DMS114 treated with DMSO at 0.1 percent for 48 hours (cell line): ENCODE results near the gene TRIM38.
"Not testable (repeated sequence)": the region's sequence is repeated elsewhere in the genome, so short reads cannot be mapped to it uniquely, and the experiment has no call there.

Experiments used
- DNase-seq: peaks from one replicate; lab custom pipeline; 2025; ENCODE audit not compliant: unreplicated experiment; lab: John Stamatoyannopoulos, UW

TRIM38 gene

GRCh38 chr6:26006086-26006939, 43.7 kb downstream of the TRIM38 start:
- DNase-seq, result no peak

GRCh38 chr6:26006940-26007305, 44.3 kb downstream of the TRIM38 start:
- DNase-seq, result not testable (repeated sequence)

GRCh38 chr6:26008470-26008869, 45.9 kb downstream of the TRIM38 start:
- no peak for DNase-seq

GRCh38 chr6:26009817-26010216, 47.2 kb downstream of the TRIM38 start:
- no peak for DNase-seq

GRCh38 chr6:26012061-26012460, 49.5 kb downstream of the TRIM38 start:
- DNase-seq, result no peak

GRCh38 chr6:26014386-26014785, 51.8 kb downstream of the TRIM38 start:
- DNase-seq, result not testable (repeated sequence)

- DNase-seq, result peak; percentile 77
Measured at GRCh38 chr6:26016245-26016962, 53.8 kb downstream of the TRIM38 start.

- DNase-seq, result no peak
Measured at GRCh38 chr6:26016963-26017631, 54.5 kb downstream of the TRIM38 start.

- DNase-seq, result peak; percentile 74
Measured at GRCh38 chr6:26017632-26017966, 55.0 kb downstream of the TRIM38 start.

GRCh38 chr6:26019261-26019830, 56.7 kb downstream of the TRIM38 start:
- DNase-seq, result no peak

- DNase-seq, result no peak
Measured at GRCh38 chr6:26019967-26020328, 57.3 kb downstream of the TRIM38 start.

GRCh38 chr6:26020329-26021000, 57.9 kb downstream of the TRIM38 start:
- DNase-seq, result peak; percentile 97

GRCh38 chr6:26021001-26021349, 58.4 kb downstream of the TRIM38 start:
- DNase-seq, result no peak

- peak; percentile 96 for DNase-seq
Measured at GRCh38 chr6:26021350-26022131, 58.9 kb downstream of the TRIM38 start.

GRCh38 chr6:26022132-26022472, 59.5 kb downstream of the TRIM38 start:
- DNase-seq, result peak; percentile 83

- no peak for DNase-seq
Measured at GRCh38 chr6:26022737-26023136, 60.1 kb downstream of the TRIM38 start.

- DNase-seq, result no peak
Measured at GRCh38 chr6:26024651-26025046, 62.0 kb downstream of the TRIM38 start.

GRCh38 chr6:26025047-26025893, 62.7 kb downstream of the TRIM38 start:
- no peak for DNase-seq
